Prostate gland (tissue), 2 donors: Measurements from ENCODE around the gene RBM14.

Experiments
- CTCF ChIP-seq, 4 experiments: fragments of 200-600 bp in 2 of 4; fragments of 450-650 bp in 2 of 4; sonication (generic) in 2 of 4; IDR thresholded peaks; 1 replicate in 3 of 4; 2 replicates in 1 of 4; pipeline ENCODE4 v1.5.1; 2016 to 2019; ENCODE audit warnings: antibody characterized with exemption in 4 of 4, mild to moderate bottlenecking in 2 of 4, moderate library complexity in 2 of 4
- POLR2A ChIP-seq: fragments of 450-650 bp; IDR thresholded peaks from one replicate; pipeline ENCODE4 v1.6.1; 2016; ENCODE audit warnings: antibody characterized with exemption, mild to moderate bottlenecking
- POLR2AphosphoS5 ChIP-seq: sonication (generic); formaldehyde crosslinking; IDR thresholded peaks from one replicate; pipeline ENCODE4 v1.6.1; 2017; ENCODE audit warnings: antibody characterized with exemption

GRCh38 chr11:66617155-66617834 is 865 bp downstream of the RBM14 start:
- no peak for TF ChIP-seq CTCF (IDR thresholded peaks at IDR 0.05)
- no peak for TF ChIP-seq POLR2A
- TF ChIP-seq POLR2AphosphoS5: no peak
